HepG2 (cell line): Measurements from ENCODE around the gene CHST14. TPM values are rescaled to one million over a fixed set of nuclear protein-coding genes. Genes with fewer than 3 reads are reported as not detected.

Source experiments
- CENPBD1 ChIP-seq: sonication (generic); formaldehyde crosslinking; IDR thresholded peaks from 2 replicates; pipeline ENCODE4 v1.8.0; 2022; ENCODE audit warnings: missing genetic modification reagents, low read depth, mild to moderate bottlenecking, borderline replicate concordance
- CTCF ChIP-seq: sonication (generic); formaldehyde crosslinking; IDR thresholded peaks from 2 replicates; pipeline ENCODE4 v1.5.0; 2020; ENCODE audit warnings: mild to moderate bottlenecking, missing genetic modification reagents, moderate library complexity
- HNRNPK ChIP-seq: fragments of 200-400 bp; formaldehyde crosslinking; IDR thresholded peaks from 2 replicates; pipeline ENCODE4 v1.6.1; 2018; ENCODE audit warnings: low read length, low read depth, moderate library complexity, mild to moderate bottlenecking; ENCODE audit not compliant: poor library complexity, severe bottlenecking
- HOXA5 ChIP-seq: sonication (generic); formaldehyde crosslinking; IDR thresholded peaks from 2 replicates; pipeline ENCODE4 v1.4.0; 2020; ENCODE audit warnings: missing genetic modification reagents
- JUND ChIP-seq: sonication (generic); formaldehyde crosslinking; IDR thresholded peaks from 2 replicates; pipeline ENCODE4 v1.8.0; 2022; ENCODE audit warnings: mild to moderate bottlenecking, missing genetic modification reagents
- MAX ChIP-seq: IDR thresholded peaks from 2 replicates; pipeline ENCODE4 v1.6.1; 2012; ENCODE audit warnings: inconsistent platforms
- MED8 ChIP-seq: sonication (generic); formaldehyde crosslinking; IDR thresholded peaks from 2 replicates; pipeline ENCODE4 v1.8.1; 2023; ENCODE audit warnings: mild to moderate bottlenecking, missing genetic modification reagents; ENCODE audit not compliant: insufficient replicate concordance
- MIER3 ChIP-seq: IDR thresholded peaks from 2 replicates; pipeline ENCODE4 v1.6.1; 2016; ENCODE audit warnings: missing compliant biosample characterization, borderline replicate concordance
- NFYC ChIP-seq: IDR thresholded peaks from 2 replicates; pipeline ENCODE4 v1.6.1; 2016; ENCODE audit warnings: missing genetic modification reagents, missing compliant biosample characterization
- NPAS2 ChIP-seq: sonication (generic); formaldehyde crosslinking; IDR thresholded peaks from 2 replicates; pipeline ENCODE4 v1.8.0; 2022; ENCODE audit warnings: mild to moderate bottlenecking, missing genetic modification reagents, borderline replicate concordance
- RBFOX2 ChIP-seq: fragments of 200-400 bp; formaldehyde crosslinking; IDR thresholded peaks from 2 replicates; pipeline ENCODE4 v1.6.1; 2017; ENCODE audit warnings: low read depth, mild to moderate bottlenecking, low read length
- SALL1 ChIP-seq: sonication (generic); formaldehyde crosslinking; IDR thresholded peaks from 2 replicates; pipeline ENCODE4 v1.8.0; 2022; ENCODE audit warnings: mild to moderate bottlenecking, missing genetic modification reagents
- SRY ChIP-seq: sonication (generic); formaldehyde crosslinking; IDR thresholded peaks from 2 replicates; pipeline ENCODE4 v1.8.0; 2022; ENCODE audit warnings: mild to moderate bottlenecking, missing genetic modification reagents
- TARDBP ChIP-seq: sonication (generic); formaldehyde crosslinking; IDR thresholded peaks from 2 replicates; pipeline ENCODE4 v1.8.0; 2022; ENCODE audit warnings: mild to moderate bottlenecking, missing genetic modification reagents
- TBX3 ChIP-seq: fragments of 450-650 bp; IDR thresholded peaks from 2 replicates; pipeline ENCODE4 v1.6.1; 2017; ENCODE audit warnings: antibody characterized with exemption, mild to moderate bottlenecking, inconsistent platforms, borderline replicate concordance
- ZFP41 ChIP-seq: sonication (generic); formaldehyde crosslinking; IDR thresholded peaks from 2 replicates; pipeline ENCODE4 v1.4.0; 2020; ENCODE audit warnings: mild to moderate bottlenecking, missing genetic modification reagents, borderline replicate concordance
- ZMYM2 ChIP-seq: sonication (generic); formaldehyde crosslinking; IDR thresholded peaks from 2 replicates; pipeline ENCODE4 v1.8.0; 2022; ENCODE audit warnings: mild to moderate bottlenecking, missing genetic modification reagents
- ZNF329 ChIP-seq: sonication (generic); formaldehyde crosslinking; IDR thresholded peaks from 2 replicates; pipeline ENCODE4 v1.9.0; 2021; ENCODE audit warnings: low read depth, mild to moderate bottlenecking, missing genetic modification reagents
- ZNF432 ChIP-seq: sonication (generic); formaldehyde crosslinking; IDR thresholded peaks from 2 replicates; pipeline ENCODE4 v1.5.0; 2020; ENCODE audit warnings: missing genetic modification reagents, mild to moderate bottlenecking, borderline replicate concordance
- ZNF619 ChIP-seq: sonication (generic); formaldehyde crosslinking; IDR thresholded peaks from 2 replicates; pipeline ENCODE4 v1.4.0; 2020; ENCODE audit warnings: mild to moderate bottlenecking, missing genetic modification reagents
- ZNF687 ChIP-seq: sonication (generic); formaldehyde crosslinking; IDR thresholded peaks from 2 replicates; pipeline ENCODE4 v1.5.1; 2020; ENCODE audit warnings: mild to moderate bottlenecking, missing genetic modification reagents, moderate library complexity
- ZSCAN21 ChIP-seq: sonication (generic); formaldehyde crosslinking; IDR thresholded peaks from 2 replicates; pipeline ENCODE4 v1.8.0; 2022; ENCODE audit warnings: mild to moderate bottlenecking, missing genetic modification reagents, moderate library complexity, borderline replicate concordance
- ZSCAN22 ChIP-seq: sonication (generic); formaldehyde crosslinking; IDR thresholded peaks from 2 replicates; pipeline ENCODE4 v1.4.0; 2020; ENCODE audit warnings: mild to moderate bottlenecking, missing genetic modification reagents
- ZSCAN31 ChIP-seq: sonication (generic); formaldehyde crosslinking; IDR thresholded peaks from 2 replicates; pipeline ENCODE4 v1.5.0; 2020; ENCODE audit warnings: low read depth, mild to moderate bottlenecking, missing genetic modification reagents
- polyA plus RNA-seq, 8 experiments: library from polyadenylated mRNA; depleted of rRNA in 3 of 8; stranded (reverse) in 7 of 8; unstranded in 1 of 8; fragments of >200 nt; fragmentation: Illumina TruSeq in 4 of 8; extraction: Trizol in 4 of 8; gene quantifications; 2 replicates each; pipeline versions ENCODE4 v1.2.1 to v1.2.3, GENCODE V29; 2011 to 2016; ENCODE audit warnings: low read depth in 4 of 8, missing spikeins in 1 of 8, mixed read lengths in 1 of 8; ENCODE audit not compliant: insufficient read depth in 1 of 8
- total RNA-seq, 5 experiments: library from RNA; depleted of rRNA; stranded (reverse); fragments of >200 nt; fragmentation: Illumina TruSeq; extraction: Trizol; gene quantifications; 2 replicates each; pipeline ENCODE4 v1.2.3, GENCODE V29; 2016; ENCODE audit warnings: low read depth in 1 of 5

Gene CHST14
- total and polyA plus RNA-seq, 2 of the 13 experiments (the other 11 are each of a cell fraction or from before 2014, with no cell fraction given), result 8.9 to 12.4 TPM

GRCh38 chr15:40440743-40441564, 29.8 kb upstream of the CHST14 start, which contains the start of gene BAHD1 (continued):
- no peak for TF ChIP-seq HNRNPK
- TF ChIP-seq ZNF329 (CRISPR knock-in tag), result no peak
- peak; percentile 30 for TF ChIP-seq CTCF (CRISPR knock-in tag)
- TF ChIP-seq ZFP41 (CRISPR knock-in tag), result no peak
- TF ChIP-seq MAX, result peak; percentile 80
- no peak for TF ChIP-seq TARDBP (CRISPR knock-in tag)
- TF ChIP-seq HOXA5 (CRISPR knock-in tag), result no peak
- no peak for TF ChIP-seq ZNF432 (CRISPR knock-in tag)
- TF ChIP-seq ZSCAN31, result no peak
- peak; percentile 32 for TF ChIP-seq SALL1 (CRISPR knock-in tag)
- TF ChIP-seq JUND (CRISPR knock-in tag), result no peak
- no peak for TF ChIP-seq ZNF619 (CRISPR knock-in tag)
- no peak for TF ChIP-seq SRY (CRISPR knock-in tag)
- TF ChIP-seq ZNF687 (CRISPR knock-in tag), result peak; percentile 65
- TF ChIP-seq ZSCAN22, result no peak
- TF ChIP-seq ZSCAN21 (CRISPR knock-in tag), result no peak
- TF ChIP-seq TBX3, result no peak
- no peak for TF ChIP-seq MIER3 (CRISPR knock-in tag)
- TF ChIP-seq NFYC (CRISPR knock-in tag), result peak; percentile 88
- no peak for TF ChIP-seq NPAS2 (CRISPR knock-in tag)
- peak; percentile 46; the same call in 1 of the 2 replicates for TF ChIP-seq RBFOX2
- no peak for TF ChIP-seq CENPBD1 (CRISPR knock-in tag)
- TF ChIP-seq ZMYM2 (CRISPR knock-in tag), result no peak
- TF ChIP-seq MED8 (CRISPR knock-in tag), result no peak
